ENCODE data around the gene DDRGK1.

Gene DDRGK1

DNA sequence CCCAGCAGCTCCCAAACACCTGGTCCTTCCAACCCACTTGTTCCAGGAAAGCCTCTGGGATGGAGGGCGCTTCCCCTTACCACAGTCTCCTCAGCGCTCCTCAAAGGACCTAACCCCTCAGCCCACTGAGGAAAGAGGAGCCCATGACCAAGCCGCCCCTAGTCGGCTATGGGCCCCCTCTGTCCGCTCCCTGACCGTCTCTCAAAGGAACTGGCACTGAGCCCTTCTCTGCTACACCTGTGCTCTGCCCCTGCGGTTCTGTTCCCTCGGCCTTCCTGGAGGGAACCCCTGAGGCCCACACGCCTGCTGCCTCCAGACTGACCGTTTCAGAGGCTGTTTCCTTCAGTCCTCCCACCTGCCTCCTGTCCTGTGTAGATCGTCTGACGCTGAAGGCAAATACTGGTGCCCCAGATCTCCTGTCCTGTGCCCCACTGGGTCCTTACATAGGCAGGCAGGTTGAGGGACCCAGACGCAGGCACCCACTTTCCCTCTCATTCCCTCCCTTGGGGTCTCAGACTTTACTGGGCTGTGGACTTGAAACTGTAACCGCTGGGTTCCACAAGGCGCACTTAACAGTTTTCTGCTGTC, 36.4 kb upstream of the DDRGK1 start:
- Histone ChIP-seq H3K4me3 (ENCODE audit: low read length) (no peak overlapping the region), H3K36me3 (ENCODE audit: insufficient read depth, low read length) (no peaks in the 10 kb centered on the region), H3K27me3 (ENCODE audit: insufficient read depth, low read length) (peaks cover 52% of the 10 kb centered on the region), H3K9me3 (ENCODE audit: low read length) (peaks cover 7% of the 10 kb centered on the region), H3K4me1 (ENCODE audit: insufficient read depth, low read length) (no peaks in the 10 kb centered on the region), H2AFZ (ENCODE audit: low read depth, low read length) (no peak overlapping the region)

DNA sequence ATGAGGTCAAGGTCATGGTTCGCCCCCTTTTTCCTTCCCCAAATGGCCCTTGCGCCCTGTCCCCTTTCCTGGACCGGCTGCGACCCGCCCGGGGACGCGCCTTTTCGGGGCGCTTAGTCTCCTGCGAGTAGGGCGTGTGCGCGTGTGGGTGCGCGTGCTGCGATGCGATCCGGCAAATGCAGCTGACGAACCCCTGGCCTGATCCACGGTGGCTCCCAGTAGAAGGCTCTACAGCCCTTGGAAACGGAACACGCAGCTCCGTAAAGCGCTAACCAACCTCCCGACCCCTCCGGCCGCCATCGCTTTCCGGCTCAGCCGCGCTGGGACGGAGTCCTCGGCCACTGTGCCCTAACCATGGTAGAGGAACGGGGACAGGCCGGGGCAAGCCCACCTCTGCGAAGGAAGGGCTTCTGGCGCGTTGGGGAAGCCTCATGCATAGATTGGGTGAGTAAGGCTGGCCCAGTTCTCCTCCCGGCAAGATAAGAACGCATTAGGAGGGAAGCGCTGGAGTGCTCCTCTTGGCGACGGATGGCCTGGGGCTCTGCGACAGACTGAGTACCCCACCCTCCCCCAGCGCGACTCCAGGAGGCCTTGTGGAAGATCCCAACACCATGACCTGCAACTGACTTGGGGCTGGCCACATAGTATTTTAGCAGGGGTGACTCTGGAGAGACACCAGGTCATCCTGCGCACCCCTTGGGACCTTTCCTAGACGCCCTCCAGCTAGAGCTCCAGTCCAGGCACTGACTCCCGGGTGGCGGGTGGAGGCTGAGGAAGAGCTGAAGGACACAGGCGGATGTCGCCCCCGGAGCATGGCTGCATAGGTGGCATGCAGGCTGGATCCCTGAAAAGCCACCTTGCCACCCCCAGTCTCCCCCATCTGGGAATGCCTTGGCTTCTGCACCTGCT, 35.6 kb upstream of the DDRGK1 start:
- no peaks in the 10 kb centered on the region for H3K4me1 ChIP-seq (ENCODE audit: insufficient read depth, low read length)
- H3K36me3 ChIP-seq (ENCODE audit: insufficient read depth, low read length): no peaks in the 10 kb centered on the region
- H2AFZ ChIP-seq (ENCODE audit: low read depth, low read length): peak overlapping the region; percentile 95
- H3K27me3 ChIP-seq (ENCODE audit: insufficient read depth, low read length): peaks cover 57% of the 10 kb centered on the region
- peaks cover 7% of the 10 kb centered on the region for H3K9me3 ChIP-seq (ENCODE audit: low read length)
- peak overlapping the region; percentile 56 for H3K4me3 ChIP-seq (ENCODE audit: low read length)

DNA sequence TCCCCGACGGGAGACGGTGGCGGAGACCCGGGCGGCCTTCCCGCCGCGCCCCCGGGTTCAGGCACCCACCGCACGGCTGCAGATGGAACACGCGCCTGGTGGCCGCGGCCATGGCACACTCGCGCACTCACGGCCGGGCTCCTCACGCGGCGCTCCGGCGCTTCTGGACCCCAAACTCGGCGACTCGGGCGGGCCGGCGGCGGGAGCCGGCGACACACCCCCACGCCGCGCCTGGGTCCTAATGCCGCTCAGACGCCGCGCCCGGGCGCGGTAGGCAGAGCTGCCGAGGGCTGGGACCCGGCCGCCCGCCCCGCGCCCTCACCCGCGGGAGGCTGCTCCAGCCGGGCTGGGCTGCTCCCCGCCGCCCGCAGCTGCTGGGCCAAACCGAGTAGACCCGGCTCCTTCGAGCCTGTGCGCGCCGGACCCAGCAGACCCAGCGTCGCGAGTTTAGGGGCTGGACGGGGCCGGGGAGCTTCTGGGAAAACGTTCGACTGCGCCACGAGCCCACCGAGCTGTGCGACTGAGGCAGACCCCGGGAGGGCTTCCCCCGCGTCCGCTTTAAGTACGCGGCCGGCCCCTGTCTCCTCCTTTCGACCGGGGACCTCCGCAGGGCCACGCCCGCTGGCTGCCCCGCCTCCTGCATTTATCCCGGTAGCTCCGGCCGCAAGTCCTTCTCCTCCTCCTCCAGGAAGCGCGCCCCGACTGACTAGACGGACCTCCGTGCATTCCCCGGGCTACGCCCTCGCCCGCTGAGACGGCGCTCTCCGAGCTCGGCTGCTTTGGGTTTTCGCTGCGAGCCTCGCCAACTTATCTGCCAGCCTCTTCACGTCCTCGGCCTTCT, 34.8 kb upstream of the DDRGK1 start, which contains the start of gene SLC4A11:
Gene SLC4A11 (minus strand): TSS at position 165 of the 841 bp plus-strand sequence. CDS start 53 bp downstream, at position 112.
- no peaks in the 10 kb centered on the region for H3K4me1 ChIP-seq (ENCODE audit: insufficient read depth, low read length)
- peaks cover 60% of the 10 kb centered on the region for H3K27me3 ChIP-seq (ENCODE audit: insufficient read depth, low read length)
- H3K4me3 ChIP-seq (ENCODE audit: low read length): peak within 1 kb of the TSS; percentile 56
- H2AFZ ChIP-seq (ENCODE audit: low read depth, low read length): peak within 1 kb of the TSS; percentile 95
- H3K9me3 ChIP-seq (ENCODE audit: low read length): peaks cover 7% of the 10 kb centered on the region
- no peaks in the 10 kb centered on the region for H3K36me3 ChIP-seq (ENCODE audit: insufficient read depth, low read length)

DNA sequence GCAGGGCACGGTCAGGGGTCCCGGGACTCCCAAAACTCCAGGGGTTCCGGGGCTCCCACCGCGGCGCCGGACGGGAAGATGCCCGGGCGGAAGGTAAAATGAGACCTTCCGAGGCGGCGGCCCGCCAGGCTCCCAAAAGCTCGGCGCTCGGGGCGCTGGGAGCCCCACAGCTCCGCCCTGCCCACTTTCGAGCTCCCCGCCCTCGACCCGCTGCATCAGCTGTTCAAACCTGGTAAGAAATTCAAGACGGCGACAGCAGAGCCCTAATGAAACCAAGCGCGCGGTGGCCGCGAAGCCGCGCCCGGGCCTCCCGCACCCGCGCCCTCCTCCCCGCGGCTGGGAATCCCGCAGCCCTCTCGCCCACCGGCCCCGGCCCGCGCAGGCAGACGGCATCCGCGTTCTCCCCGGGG, 34.1 kb upstream of the DDRGK1 start:
- Histone ChIP-seq H3K27me3 (ENCODE audit: insufficient read depth, low read length) (peaks cover 60% of the 10 kb centered on the region), H3K9me3 (ENCODE audit: low read length) (peaks cover 7% of the 10 kb centered on the region), H3K4me3 (ENCODE audit: low read length) (peak overlapping the region; percentile 56)

DNA sequence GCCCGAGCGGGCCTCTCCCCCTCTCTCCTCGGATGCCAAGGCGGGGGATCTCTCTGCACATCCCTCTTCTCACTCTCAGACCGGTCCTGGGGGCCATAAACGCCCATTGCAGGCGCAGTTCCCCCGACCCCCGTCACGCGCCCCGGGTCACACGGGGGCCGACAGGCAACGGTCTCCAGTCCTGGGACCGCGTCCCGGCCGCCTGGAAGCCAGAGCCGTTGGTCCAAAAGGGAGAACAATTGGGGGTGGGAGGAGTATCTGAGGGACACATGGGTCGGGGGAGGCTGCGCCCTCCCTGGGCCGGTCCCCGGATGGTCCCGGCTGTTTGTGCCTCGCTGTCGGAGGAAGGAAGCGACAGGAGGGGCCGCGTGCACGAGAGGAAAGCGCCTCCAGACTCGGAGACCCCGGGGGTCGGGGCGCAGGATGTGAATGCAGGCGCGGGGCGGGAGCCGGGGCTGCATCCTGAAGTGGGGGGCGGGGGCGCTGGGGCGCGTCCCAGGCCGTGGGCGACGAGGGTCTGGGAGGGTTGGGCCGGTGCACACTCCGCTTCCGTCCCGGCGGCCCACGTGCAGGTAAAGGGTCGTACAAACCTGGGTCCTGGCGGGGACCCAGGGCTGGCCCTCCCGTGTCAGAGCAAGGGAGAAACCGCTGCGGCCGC, 33.6 kb upstream of the DDRGK1 start:
- no peaks in the 10 kb centered on the region for H3K36me3 ChIP-seq (ENCODE audit: insufficient read depth, low read length)
- H2AFZ ChIP-seq (ENCODE audit: low read depth, low read length): peak overlapping the region; percentile 95
- H3K9me3 ChIP-seq (ENCODE audit: low read length): peaks cover 7% of the 10 kb centered on the region
- peaks cover 60% of the 10 kb centered on the region for H3K27me3 ChIP-seq (ENCODE audit: insufficient read depth, low read length)
- H3K4me3 ChIP-seq (ENCODE audit: low read length): peak overlapping the region; percentile 56
- H3K4me1 ChIP-seq (ENCODE audit: insufficient read depth, low read length): no peaks in the 10 kb centered on the region

More for the DNA sequence above, 34.1 kb upstream of the DDRGK1 start:
- Histone ChIP-seq H3K36me3 (ENCODE audit: insufficient read depth, low read length) (no peaks in the 10 kb centered on the region), H3K4me1 (ENCODE audit: insufficient read depth, low read length) (no peaks in the 10 kb centered on the region), H2AFZ (ENCODE audit: low read depth, low read length) (peak overlapping the region; percentile 95)

DNA sequence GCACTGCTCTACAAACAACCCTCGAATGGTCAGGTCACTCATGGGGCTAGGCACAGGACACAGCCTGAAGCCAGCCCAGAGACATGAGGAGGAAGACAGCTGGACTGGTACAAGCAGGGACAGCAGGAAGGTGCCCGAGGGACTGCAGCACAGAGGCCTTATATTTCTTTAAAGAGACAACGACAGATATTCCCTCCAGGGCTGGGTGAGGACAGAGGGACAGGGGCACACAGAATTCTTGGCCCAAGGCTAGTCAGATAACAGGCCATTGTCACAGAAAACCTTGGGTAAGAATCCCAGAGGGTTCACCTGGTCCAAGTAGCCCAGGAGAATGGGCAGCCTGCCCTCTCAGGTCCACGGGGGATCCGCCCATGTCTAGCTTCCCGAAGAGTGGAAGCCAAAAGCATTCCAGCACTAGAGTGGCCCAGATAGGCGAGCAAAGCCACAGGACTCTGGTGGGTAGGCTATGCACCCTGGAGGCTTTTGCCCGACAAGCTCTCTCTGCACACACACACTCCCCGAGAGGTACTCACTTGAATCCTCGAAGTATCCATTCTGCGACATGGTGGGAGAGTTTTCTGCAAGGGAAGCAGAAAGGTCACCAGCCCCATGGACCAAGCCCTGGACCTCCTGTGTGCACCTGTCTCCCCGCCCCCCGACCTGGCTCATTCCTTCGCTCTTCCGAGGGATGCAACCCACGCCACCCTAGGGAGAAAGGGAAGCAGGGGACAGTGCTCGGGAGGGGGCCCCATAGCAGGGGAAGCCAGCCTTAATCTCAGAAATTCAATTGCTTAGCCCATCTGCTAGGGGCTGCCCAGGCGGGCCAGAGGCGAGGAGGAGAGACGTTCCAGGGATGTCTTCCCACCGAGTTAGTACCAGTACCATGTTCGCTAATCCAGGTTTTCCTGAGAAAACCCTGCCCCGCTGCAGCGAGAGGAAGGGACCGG, 32.8 kb upstream of the DDRGK1 start:
- no peaks in the 10 kb centered on the region for H3K36me3 ChIP-seq (ENCODE audit: insufficient read depth, low read length)
- peaks cover 7% of the 10 kb centered on the region for H3K9me3 ChIP-seq (ENCODE audit: low read length)
- no peaks in the 10 kb centered on the region for H3K4me1 ChIP-seq (ENCODE audit: insufficient read depth, low read length)
- H3K4me3 ChIP-seq (ENCODE audit: low read length): no peak overlapping the region
- no peak overlapping the region for H2AFZ ChIP-seq (ENCODE audit: low read depth, low read length)
- H3K27me3 ChIP-seq (ENCODE audit: insufficient read depth, low read length): peaks cover 60% of the 10 kb centered on the region

DNA sequence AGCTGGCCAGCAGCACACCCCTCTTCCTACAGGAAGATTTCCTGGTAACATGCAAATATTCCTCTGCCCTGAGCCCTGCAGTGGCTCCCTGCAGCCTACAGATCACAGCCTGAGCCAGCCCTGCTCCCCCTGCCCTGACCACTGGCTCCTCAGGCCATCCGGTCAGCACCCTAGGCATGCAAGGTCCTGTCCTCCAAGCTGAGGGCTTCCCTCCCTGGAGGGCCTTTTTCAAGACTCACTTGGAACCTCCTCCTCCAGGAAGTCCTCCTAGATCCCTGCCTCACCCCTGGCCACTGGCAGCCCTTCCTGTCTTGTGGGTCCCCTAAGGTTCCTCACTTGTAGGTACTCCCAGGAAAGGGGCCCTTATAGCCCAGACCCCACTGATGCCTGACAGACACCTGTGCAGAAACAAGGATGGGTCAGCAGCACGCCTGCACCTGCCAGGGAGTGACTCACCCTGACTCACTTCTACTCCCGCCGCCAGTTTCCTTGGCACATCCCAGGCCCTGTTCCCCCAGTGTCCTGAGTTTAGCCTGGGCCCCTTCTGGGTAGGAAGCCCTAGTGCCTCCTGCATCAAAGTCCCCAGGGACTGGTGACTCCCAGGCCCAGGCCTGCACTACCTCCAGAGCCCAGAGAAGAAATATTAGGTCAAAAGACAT, 31.3 kb upstream of the DDRGK1 start:
- no peak overlapping the region for H3K4me3 ChIP-seq (ENCODE audit: low read length)
- H3K36me3 ChIP-seq (ENCODE audit: insufficient read depth, low read length): no peaks in the 10 kb centered on the region
- no peaks in the 10 kb centered on the region for H3K4me1 ChIP-seq (ENCODE audit: insufficient read depth, low read length)
- peaks cover 7% of the 10 kb centered on the region for H3K9me3 ChIP-seq (ENCODE audit: low read length)
- no peak overlapping the region for H2AFZ ChIP-seq (ENCODE audit: low read depth, low read length)
- H3K27me3 ChIP-seq (ENCODE audit: insufficient read depth, low read length): peaks cover 53% of the 10 kb centered on the region

DNA sequence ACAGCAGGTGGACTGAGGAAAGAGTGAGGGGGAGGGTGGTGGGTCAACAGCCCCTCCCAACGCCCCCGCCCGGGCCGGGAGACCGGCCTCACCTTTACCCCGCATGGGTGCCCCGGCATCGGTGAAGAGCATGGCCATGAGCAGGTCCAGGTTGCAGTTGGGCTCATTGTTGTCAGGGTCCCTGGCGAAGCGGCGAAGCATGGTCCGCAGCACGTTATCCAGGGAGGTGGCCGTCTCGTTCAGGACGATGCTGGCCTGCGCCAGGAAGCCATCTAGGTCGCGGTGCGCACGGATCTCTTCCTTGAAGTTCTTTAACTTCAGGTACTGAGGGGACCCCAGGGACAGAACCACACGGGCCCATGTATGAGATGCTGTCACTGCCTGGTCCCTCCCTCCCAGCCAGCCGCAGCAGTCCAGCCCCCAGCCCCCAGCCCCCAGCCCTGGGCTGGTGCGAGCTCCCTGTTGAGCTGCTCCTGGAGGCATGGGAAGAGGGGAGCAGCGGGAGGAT, 29.6 kb upstream of the DDRGK1 start:
- no peak overlapping the region for H3K4me3 ChIP-seq (ENCODE audit: low read length)
- H3K4me1 ChIP-seq (ENCODE audit: insufficient read depth, low read length): no peaks in the 10 kb centered on the region
- no peaks in the 10 kb centered on the region for H3K36me3 ChIP-seq (ENCODE audit: insufficient read depth, low read length)
- no peak overlapping the region for H2AFZ ChIP-seq (ENCODE audit: low read depth, low read length)
- H3K9me3 ChIP-seq (ENCODE audit: low read length): peaks cover 7% of the 10 kb centered on the region
- H3K27me3 ChIP-seq (ENCODE audit: insufficient read depth, low read length): peaks cover 37% of the 10 kb centered on the region

DNA sequence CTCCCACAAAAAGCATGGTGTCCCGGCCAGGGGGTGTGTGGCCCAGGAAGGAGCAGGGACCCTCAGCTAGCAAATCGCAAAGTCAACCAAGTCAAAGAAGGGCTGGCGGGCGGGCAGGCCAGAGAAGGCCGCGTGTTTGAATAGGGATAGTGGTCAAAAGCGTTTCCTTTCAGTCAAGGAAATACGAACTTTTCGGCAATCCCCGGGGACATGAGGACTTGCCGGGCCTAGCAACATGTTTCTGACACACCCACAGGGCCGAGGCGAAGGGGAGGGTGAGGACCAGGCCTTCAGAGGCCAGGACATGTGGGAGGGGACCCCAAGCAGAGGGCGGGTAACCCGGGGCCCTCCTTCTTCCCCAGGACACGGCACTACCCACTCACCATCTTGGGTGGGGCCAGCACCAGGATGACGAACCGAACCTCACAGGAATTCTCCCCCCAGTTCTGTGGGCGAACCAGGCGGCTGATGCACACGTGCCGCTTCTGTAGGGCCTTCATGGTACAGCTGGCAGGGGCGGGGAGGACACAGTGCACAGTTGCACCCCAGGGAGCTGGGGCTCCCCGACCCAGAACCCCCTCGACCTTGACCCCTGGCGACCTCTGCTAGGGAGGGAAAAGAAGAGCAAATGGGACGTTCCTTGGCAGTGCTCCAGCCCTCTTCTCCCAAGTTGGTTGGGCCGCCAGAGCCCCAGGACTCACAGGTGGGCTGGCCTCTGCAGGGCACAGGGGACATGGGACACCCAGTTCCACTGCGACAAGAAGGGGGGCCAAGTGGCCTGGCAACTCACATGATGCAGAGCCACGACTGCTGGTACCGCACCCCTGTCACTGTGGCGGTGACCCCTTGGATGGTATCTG, 28.9 kb upstream of the DDRGK1 start:
- no peak overlapping the region for H2AFZ ChIP-seq (ENCODE audit: low read depth, low read length)
- H3K4me1 ChIP-seq (ENCODE audit: insufficient read depth, low read length): no peaks in the 10 kb centered on the region
- peaks cover 7% of the 10 kb centered on the region for H3K9me3 ChIP-seq (ENCODE audit: low read length)
- no peak overlapping the region for H3K4me3 ChIP-seq (ENCODE audit: low read length)
- H3K27me3 ChIP-seq (ENCODE audit: insufficient read depth, low read length): peaks cover 30% of the 10 kb centered on the region
- no peaks in the 10 kb centered on the region for H3K36me3 ChIP-seq (ENCODE audit: insufficient read depth, low read length)

DNA sequence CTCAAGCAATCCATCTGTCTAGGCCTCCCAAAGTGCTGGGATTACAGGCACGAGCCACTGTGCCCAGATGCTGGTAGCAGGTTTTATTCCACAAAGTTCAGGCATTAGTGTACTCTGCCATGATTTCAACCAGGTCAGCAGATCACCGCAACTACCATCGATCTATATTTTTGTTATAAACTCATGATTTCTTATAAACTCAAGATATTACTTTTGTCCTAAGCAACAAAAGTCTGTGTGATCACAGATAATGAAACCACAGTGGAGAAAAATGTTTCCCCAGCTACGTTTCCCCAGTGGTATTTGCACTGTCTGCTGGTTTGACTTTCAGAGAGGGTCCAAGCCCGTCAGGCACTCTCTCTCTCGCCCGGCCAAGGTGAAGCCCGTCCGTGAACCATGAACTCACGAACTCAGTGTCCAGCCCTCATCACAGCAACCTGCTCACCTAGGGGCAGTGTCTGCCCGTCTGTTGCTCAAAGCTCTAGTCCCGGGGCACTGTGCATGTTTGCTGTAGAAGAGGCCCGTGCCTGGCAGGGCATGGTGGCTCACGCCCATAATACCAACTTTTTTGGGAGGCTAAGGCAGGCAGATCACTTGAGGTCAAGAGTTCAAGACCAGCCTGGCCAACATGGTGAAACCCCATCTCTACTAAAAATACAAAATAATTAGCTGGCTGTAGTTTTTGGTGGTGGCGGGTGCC, 27.6 kb upstream of the DDRGK1 start:
- Histone ChIP-seq H3K9me3 (ENCODE audit: low read length) (peaks cover 2% of the 10 kb centered on the region), H3K4me1 (ENCODE audit: insufficient read depth, low read length) (no peaks in the 10 kb centered on the region), H2AFZ (ENCODE audit: low read depth, low read length) (no peak overlapping the region), H3K36me3 (ENCODE audit: insufficient read depth, low read length) (no peaks in the 10 kb centered on the region), H3K27me3 (ENCODE audit: insufficient read depth, low read length) (peaks cover 17% of the 10 kb centered on the region), H3K4me3 (ENCODE audit: low read length) (no peak overlapping the region)
